ENCODE results near the gene CYB5RL.

- TF ChIP-seq TAF1 (IDR thresholded peaks at IDR 0.05; ENCODE audit: low read depth, low read length) (no peak), POLR2AphosphoS5 (IDR thresholded peaks at IDR 0.05; ENCODE audit: low read depth, low read length) (no peak)
These were observed 21.3 kb downstream of the CYB5RL start for GRCh38 chr1:54178296-54179070.

Data from GM12891 (cell line).